Trophoblast cell (in vitro differentiated cells and primary cell): Measurements from ENCODE around the gene TRIM36. TPM values are rescaled to one million over a fixed set of nuclear protein-coding genes. Genes with fewer than 3 reads are reported as not detected.

ENCODE experiments used
- DNase-seq, 2 donors: peaks; one replicate each; pipeline ENCODE4 v3.0.0-alpha.2; 2016
- H2AFZ ChIP-seq: 2 replicates; pipeline ENCODE4 v1.6.1; 2013; ENCODE audit warnings: low read length, moderate library complexity, mild to moderate bottlenecking; ENCODE audit not compliant: insufficient read depth, poor library complexity
- H2AK5ac ChIP-seq: 2 replicates; pipeline ENCODE4 v1.6.1; 2013; ENCODE audit warnings: mild to moderate bottlenecking, low read length
- H2BK120ac ChIP-seq: 2 replicates; pipeline ENCODE4 v1.6.1; 2013; ENCODE audit warnings: low read length, mild to moderate bottlenecking, moderate library complexity; ENCODE audit not compliant: insufficient read depth, poor library complexity
- H2BK12ac ChIP-seq: 2 replicates; pipeline ENCODE4 v1.6.1; 2013; ENCODE audit warnings: mild to moderate bottlenecking, low read length, moderate library complexity
- H2BK5ac ChIP-seq: 2 replicates; pipeline ENCODE4 v1.6.1; 2013; ENCODE audit warnings: low read length, low read depth, moderate library complexity, mild to moderate bottlenecking; ENCODE audit not compliant: poor library complexity
- H3K14ac ChIP-seq: 2 replicates; pipeline ENCODE4 v1.6.1; 2013; ENCODE audit warnings: mild to moderate bottlenecking, low read length
- H3K18ac ChIP-seq: 2 replicates; pipeline ENCODE4 v1.6.1; 2013; ENCODE audit warnings: mild to moderate bottlenecking, low read length
- H3K23ac ChIP-seq: 2 replicates; pipeline ENCODE4 v1.6.1; 2013; ENCODE audit warnings: low read length
- H3K27ac ChIP-seq: 2 replicates; pipeline ENCODE4 v1.5.1; 2013; ENCODE audit warnings: low read depth, mild to moderate bottlenecking, inconsistent platforms, low read length, moderate library complexity
- H3K27me3 ChIP-seq: 2 replicates; pipeline ENCODE4 v1.6.1; 2013; ENCODE audit warnings: inconsistent platforms, mild to moderate bottlenecking, low read length, moderate library complexity; ENCODE audit not compliant: insufficient read depth
- H3K36me3 ChIP-seq, 2 experiments: 1 replicate in 1 of 2; 2 replicates in 1 of 2; pipeline ENCODE4 v1.6.1; 2013; ENCODE audit warnings: low read length in 2 of 2, mild to moderate bottlenecking in 2 of 2, moderate library complexity in 1 of 2; ENCODE audit not compliant: insufficient read depth in 2 of 2, control insufficient read depth in 1 of 2
- H3K4ac ChIP-seq: 2 replicates; pipeline ENCODE4 v1.6.1; 2013; ENCODE audit warnings: low read depth, mild to moderate bottlenecking, low read length, moderate library complexity
- H3K4me1 ChIP-seq, 2 experiments: 1 replicate in 1 of 2; 2 replicates in 1 of 2; pipeline ENCODE4 v1.6.1; 2013; ENCODE audit warnings: low read length in 2 of 2, mild to moderate bottlenecking in 2 of 2, moderate library complexity in 1 of 2; ENCODE audit not compliant: insufficient read depth in 2 of 2, control insufficient read depth in 1 of 2
- H3K4me2 ChIP-seq: 2 replicates; pipeline ENCODE4 v1.6.1; 2013; ENCODE audit warnings: inconsistent platforms, mild to moderate bottlenecking, low read length, moderate library complexity
- H3K4me3 ChIP-seq: 2 replicates; pipeline ENCODE4 v1.5.1; 2013; ENCODE audit warnings: mild to moderate bottlenecking, low read depth, low read length, inconsistent platforms
- H3K79me1 ChIP-seq: one replicate; pipeline ENCODE4 v1.6.1; 2013; ENCODE audit warnings: low read length
- H3K79me2 ChIP-seq: 2 replicates; pipeline ENCODE4 v1.6.1; 2013; ENCODE audit warnings: low read length, mild to moderate bottlenecking; ENCODE audit not compliant: control insufficient read depth, insufficient read depth, poor library complexity
- H3K9ac ChIP-seq: 2 replicates; pipeline ENCODE4 v1.6.1; 2013; ENCODE audit warnings: mild to moderate bottlenecking, low read length
- H3K9me3 ChIP-seq: 2 replicates; pipeline ENCODE4 v1.6.1; 2013; ENCODE audit warnings: low read depth, mild to moderate bottlenecking, control low read depth, inconsistent platforms, low read length; ENCODE audit not compliant: insufficient read depth
- H4K12ac ChIP-seq: 2 replicates; pipeline ENCODE4 v1.6.1; 2013; ENCODE audit warnings: low read depth, mild to moderate bottlenecking, low read length, moderate library complexity
- H4K8ac ChIP-seq: 2 replicates; pipeline ENCODE4 v1.6.1; 2013; ENCODE audit warnings: low read depth, mild to moderate bottlenecking, low read length, moderate library complexity
- H4K91ac ChIP-seq: one replicate; pipeline ENCODE4 v1.6.1; 2013; ENCODE audit warnings: low read depth, mild to moderate bottlenecking, low read length, moderate library complexity
- WGBS: extraction: QIAGEN DNeasy Blood & Tissue Kit; methylation state at CpG from one replicate; pipeline ENCODE4 v1.1.7; 2013; ENCODE audit warnings: missing lambda C conversion rate; ENCODE audit not compliant: insufficient read length, insufficient coverage; ENCODE audit errors: extremely low coverage; 5-methylcytosine and 5-hydroxymethylcytosine counted together
- polyA plus RNA-seq: library from polyadenylated mRNA; stranded (reverse); fragments of 200-250 nt; gene quantifications from 2 replicates; pipeline ENCODE4 v1.2.3, GENCODE V29; 2013

TRIM36 gene
- polyA plus RNA-seq, result 0.31 TPM in 2 replicates

GRCh38 chr5:115169487-115170133, at the start of gene TRIM36:
TSS of gene TRIM36 (minus strand) at chr5:115169908. CDS start at chr5:115169634, 274 bp downstream.
- H3K79me1 ChIP-seq, result no peaks in the 10 kb centered on the region
- no peaks in the 10 kb centered on the region for H3K36me3 ChIP-seq
- H3K4me3 ChIP-seq, result peak within 1 kb of the TSS; percentile 81
- H3K4me2 ChIP-seq, result peak within 1 kb of the TSS; percentile 98
- no peaks in the 10 kb centered on the region for H3K79me2 ChIP-seq
- peaks cover 12 to 13% of the 10 kb centered on the region in 2 experiments for H3K4me1 ChIP-seq
- H2BK12ac ChIP-seq, result no peak within 1 kb of the TSS
- H2AFZ ChIP-seq, result peak within 1 kb of the TSS; percentile 94
- WGBS, result no CpG with 5 or more reads among the region's 68 CpGs
- peaks cover 20% of the 10 kb centered on the region for H3K9me3 ChIP-seq
- no peak within 1 kb of the TSS for H3K4ac ChIP-seq
- peak within 1 kb of the TSS; percentile 20 for H3K14ac ChIP-seq
- no peak within 1 kb of the TSS for H4K12ac ChIP-seq
- H2BK120ac ChIP-seq, result no peak within 1 kb of the TSS
- no peak within 1 kb of the TSS for H3K18ac ChIP-seq
- no peak within 1 kb of the TSS for H2BK5ac ChIP-seq
- H3K9ac ChIP-seq, result no peak within 1 kb of the TSS
- peak within 1 kb of the TSS; percentile 66 for H4K8ac ChIP-seq
- no peak within 1 kb of the TSS for H3K27ac ChIP-seq
- no peak within 1 kb of the TSS for H4K91ac ChIP-seq
- H3K27me3 ChIP-seq, result peaks cover 18% of the 10 kb centered on the region
- DNase-seq, result peak; percentile 93 to 97
- H2AK5ac ChIP-seq, result no peak within 1 kb of the TSS
- no peak within 1 kb of the TSS for H3K23ac ChIP-seq

- no peak overlapping the region for H2BK120ac ChIP-seq
- H4K12ac ChIP-seq, result no peak overlapping the region
- H3K4me2 ChIP-seq, result no peak overlapping the region
- no peak overlapping the region for H3K14ac ChIP-seq
- no peak overlapping the region for H3K23ac ChIP-seq
- H2AFZ ChIP-seq, result no peak overlapping the region
- no peaks in the 10 kb centered on the region for H3K27me3 ChIP-seq
- H3K9ac ChIP-seq, result no peak overlapping the region
- no peaks in the 10 kb centered on the region for H3K79me2 ChIP-seq
- no peak overlapping the region for H2BK12ac ChIP-seq
- no CpG with 5 or more reads among the region's 1 CpG for WGBS
- H2AK5ac ChIP-seq, result no peak overlapping the region
- no peak overlapping the region for H4K91ac ChIP-seq
- no peak overlapping the region for H3K4ac ChIP-seq
- peaks cover 0 to 7% of the 10 kb centered on the region in 2 experiments for H3K36me3 ChIP-seq
- DNase-seq, result no peak
- H3K79me1 ChIP-seq, result no peaks in the 10 kb centered on the region
- H2BK5ac ChIP-seq, result no peak overlapping the region
- no peak overlapping the region for H3K27ac ChIP-seq
- H3K9me3 ChIP-seq, result no peaks in the 10 kb centered on the region
- no peak overlapping the region for H3K18ac ChIP-seq
- no peak overlapping the region for H4K8ac ChIP-seq
- H3K4me1 ChIP-seq, result no peaks in the 10 kb centered on the region
- H3K4me3 ChIP-seq, result no peak overlapping the region
These were observed 44.8 kb upstream of the TRIM36 start for GRCh38 chr5:115214541-115214940.

- Histone ChIP-seq H3K14ac (no peak overlapping the region), H4K8ac (no peak overlapping the region)
- WGBS, result no CpG with 5 or more reads among the region's 3 CpGs
These were observed 39.6 kb upstream of the TRIM36 start for GRCh38 chr5:115209279-115209678.

GRCh38 chr5:115202952-115203351, 33.2 kb upstream of the TRIM36 start:
- H4K12ac ChIP-seq, result no peak overlapping the region
- no peak overlapping the region for H3K27ac ChIP-seq
- WGBS, result no CpG with 5 or more reads among the region's 1 CpG
- no peak overlapping the region for H3K4me2 ChIP-seq
- H3K79me2 ChIP-seq, result no peaks in the 10 kb centered on the region
- no peak overlapping the region for H2BK5ac ChIP-seq
- no peak overlapping the region for H4K8ac ChIP-seq
- no peak overlapping the region for H3K18ac ChIP-seq
- no peaks in the 10 kb centered on the region for H3K36me3 ChIP-seq
- no peak overlapping the region for H3K14ac ChIP-seq
- DNase-seq, result no peak
- H3K9me3 ChIP-seq, result no peaks in the 10 kb centered on the region
- no peak overlapping the region for H2BK12ac ChIP-seq
- no peak overlapping the region for H3K4ac ChIP-seq
- H2AK5ac ChIP-seq, result no peak overlapping the region
- no peaks in the 10 kb centered on the region for H3K4me1 ChIP-seq
- no peak overlapping the region for H3K9ac ChIP-seq
- H3K4me3 ChIP-seq, result no peak overlapping the region
- H3K23ac ChIP-seq, result no peak overlapping the region
- no peaks in the 10 kb centered on the region for H3K79me1 ChIP-seq
- H2BK120ac ChIP-seq, result no peak overlapping the region
- no peaks in the 10 kb centered on the region for H3K27me3 ChIP-seq
- no peak overlapping the region for H4K91ac ChIP-seq
- H2AFZ ChIP-seq, result no peak overlapping the region

More at GRCh38 chr5:115209279-115209678, 39.6 kb upstream of the TRIM36 start:
- no peak overlapping the region for H3K27ac ChIP-seq
- H4K12ac ChIP-seq, result no peak overlapping the region
- H3K36me3 ChIP-seq, result peaks cover 0 to 2% of the 10 kb centered on the region in 2 experiments
- H2BK120ac ChIP-seq, result no peak overlapping the region
- no peaks in the 10 kb centered on the region for H3K27me3 ChIP-seq
- no peak overlapping the region for H3K4me3 ChIP-seq
- H3K4ac ChIP-seq, result no peak overlapping the region
- no peaks in the 10 kb centered on the region for H3K79me1 ChIP-seq
- H3K9me3 ChIP-seq, result no peaks in the 10 kb centered on the region
- no peak overlapping the region for H2AFZ ChIP-seq
- H3K23ac ChIP-seq, result no peak overlapping the region
- H3K79me2 ChIP-seq, result no peaks in the 10 kb centered on the region
- no peak overlapping the region for H3K4me2 ChIP-seq
- H2AK5ac ChIP-seq, result no peak overlapping the region
- H3K9ac ChIP-seq, result no peak overlapping the region
- H4K91ac ChIP-seq, result no peak overlapping the region
- peak in 1 of 2 donors; percentile 11 for DNase-seq
- no peaks in the 10 kb centered on the region for H3K4me1 ChIP-seq
- no peak overlapping the region for H2BK12ac ChIP-seq
- H3K18ac ChIP-seq, result no peak overlapping the region
- no peak overlapping the region for H2BK5ac ChIP-seq
